C4-2B (cell line): ENCODE measurements around the gene ESYT2.

Source experiments
- H3K27ac ChIP-seq: fragments of 450-650 bp; 2 replicates; pipeline ENCODE4 v1.5.1; 2017
- ZFX ChIP-seq: fragments of 450-650 bp; IDR thresholded peaks from 2 replicates; pipeline ENCODE4 v1.6.1; 2017
- TF ChIP-seq, protein P1 (sequence below): fragments of 450-650 bp; conservative IDR thresholded peaks from 2 replicates; pipeline ENCODE4 v1.5.1; 2017; ENCODE audit warnings: mild to moderate bottlenecking

The ESYT2 gene

GRCh38 chr7:158836692-158837091 is 7.4 kb upstream of the ESYT2 start:
- TF ChIP-seq, protein P1, sequence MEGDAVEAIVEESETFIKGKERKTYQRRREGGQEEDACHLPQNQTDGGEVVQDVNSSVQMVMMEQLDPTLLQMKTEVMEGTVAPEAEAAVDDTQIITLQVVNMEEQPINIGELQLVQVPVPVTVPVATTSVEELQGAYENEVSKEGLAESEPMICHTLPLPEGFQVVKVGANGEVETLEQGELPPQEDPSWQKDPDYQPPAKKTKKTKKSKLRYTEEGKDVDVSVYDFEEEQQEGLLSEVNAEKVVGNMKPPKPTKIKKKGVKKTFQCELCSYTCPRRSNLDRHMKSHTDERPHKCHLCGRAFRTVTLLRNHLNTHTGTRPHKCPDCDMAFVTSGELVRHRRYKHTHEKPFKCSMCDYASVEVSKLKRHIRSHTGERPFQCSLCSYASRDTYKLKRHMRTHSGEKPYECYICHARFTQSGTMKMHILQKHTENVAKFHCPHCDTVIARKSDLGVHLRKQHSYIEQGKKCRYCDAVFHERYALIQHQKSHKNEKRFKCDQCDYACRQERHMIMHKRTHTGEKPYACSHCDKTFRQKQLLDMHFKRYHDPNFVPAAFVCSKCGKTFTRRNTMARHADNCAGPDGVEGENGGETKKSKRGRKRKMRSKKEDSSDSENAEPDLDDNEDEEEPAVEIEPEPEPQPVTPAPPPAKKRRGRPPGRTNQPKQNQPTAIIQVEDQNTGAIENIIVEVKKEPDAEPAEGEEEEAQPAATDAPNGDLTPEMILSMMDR, result no peak
- no peak for TF ChIP-seq ZFX
- no peak overlapping the region for H3K27ac ChIP-seq

DNA sequence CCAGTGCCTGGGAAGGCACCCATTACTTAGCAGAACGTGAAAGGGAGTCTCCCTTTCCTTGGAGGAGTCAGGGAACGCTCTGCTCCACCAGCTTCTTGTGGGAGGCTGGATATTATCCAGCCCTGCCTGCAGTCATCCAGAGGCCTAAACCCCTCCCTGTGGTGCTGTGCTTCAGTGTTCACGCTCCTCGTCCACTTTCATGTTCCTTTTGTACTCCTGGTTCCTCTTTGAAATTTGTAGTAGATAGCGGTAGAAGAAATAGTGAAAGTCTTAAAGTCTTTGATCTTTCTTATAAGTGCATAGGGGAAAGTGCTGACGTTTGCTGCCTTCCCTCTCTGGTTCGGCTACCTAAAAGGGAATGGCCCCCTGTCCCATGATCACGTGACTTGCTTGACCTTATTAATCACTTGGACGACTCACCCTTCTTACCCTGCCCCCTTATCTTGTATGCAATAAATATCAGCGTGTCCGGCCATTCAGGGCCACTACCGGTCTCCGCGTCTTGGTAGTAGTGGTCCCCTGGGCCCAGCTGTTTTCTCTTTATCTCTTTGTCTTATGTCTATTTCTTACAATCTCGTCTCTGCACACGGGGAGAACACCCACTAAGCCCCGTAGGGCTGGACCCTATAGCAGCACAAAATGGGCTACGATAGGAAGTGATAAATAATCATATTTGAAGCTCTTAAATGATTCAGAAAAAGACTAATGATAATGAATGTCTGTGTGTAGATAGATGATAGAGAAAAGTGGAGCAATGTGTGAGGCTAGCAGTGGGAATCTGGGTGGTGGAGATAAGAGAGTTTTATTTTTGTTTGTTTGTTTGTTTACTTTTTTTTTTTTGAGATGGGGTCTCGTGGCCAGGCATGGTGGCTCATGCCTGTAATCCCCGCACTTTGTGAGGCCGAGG is 5.8 kb upstream of the ESYT2 start:
- H3K27ac ChIP-seq, result no peak overlapping the region
- TF ChIP-seq ZFX, result no peak
- TF ChIP-seq, protein P1, result no peak

DNA sequence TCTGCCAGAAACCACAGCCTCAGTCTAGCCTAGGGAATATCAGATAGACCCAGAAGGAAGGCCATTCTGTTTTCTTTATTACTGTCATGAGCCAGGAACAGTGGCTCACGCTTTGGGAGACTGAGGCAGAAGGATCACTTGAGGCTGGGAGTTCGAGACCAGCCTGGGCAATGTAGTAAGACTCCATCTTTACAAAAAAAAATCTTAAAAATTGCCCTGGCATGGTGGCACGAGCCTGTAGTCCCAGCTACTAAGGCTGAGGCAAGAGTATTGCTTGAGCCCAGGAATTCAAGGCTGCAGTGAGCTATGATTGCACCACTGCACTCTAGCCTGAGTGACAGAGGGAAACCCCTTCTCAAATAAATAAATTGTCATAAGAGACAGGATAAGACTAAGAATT is 3.7 kb upstream of the ESYT2 start:
- no peak overlapping the region for H3K27ac ChIP-seq
- TF ChIP-seq, protein P1, result no peak
- no peak for TF ChIP-seq ZFX

GRCh38 chr7:158831738-158832091 is 2.4 kb upstream of the ESYT2 start:
- TF ChIP-seq ZFX, result no peak
- TF ChIP-seq, protein P1, result no peak

DNA sequence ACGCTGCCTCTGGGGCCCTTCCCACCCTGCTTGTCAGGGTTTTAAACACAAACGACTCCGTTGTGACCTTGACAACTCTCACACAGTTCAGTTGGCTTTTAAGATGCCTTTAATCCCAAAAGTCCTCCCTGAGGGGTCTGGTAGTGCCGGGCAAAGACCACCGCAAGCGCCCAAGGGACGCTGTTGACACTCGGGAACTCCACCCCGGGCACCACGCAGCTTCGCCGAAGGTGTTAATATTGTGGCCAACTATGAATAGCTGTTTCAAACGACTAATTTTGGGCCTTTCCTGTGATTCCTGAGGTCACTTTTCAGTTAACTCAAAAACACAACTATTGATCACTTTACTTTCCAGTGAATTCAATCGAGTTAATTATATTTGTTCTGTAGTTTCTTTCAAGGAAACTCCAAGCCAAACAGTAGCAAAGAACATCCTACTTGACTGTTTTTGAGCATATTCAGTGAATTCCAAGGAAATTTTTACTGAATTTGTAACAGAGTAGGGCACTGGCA is 958 bp upstream of the ESYT2 start:
- no peak for TF ChIP-seq ZFX
- TF ChIP-seq, protein P1, result no peak
- peak overlapping the region; percentile 92 for H3K27ac ChIP-seq

More at GRCh38 chr7:158831738-158832091, 2.4 kb upstream of the ESYT2 start:
- no peak overlapping the region for H3K27ac ChIP-seq

DNA sequence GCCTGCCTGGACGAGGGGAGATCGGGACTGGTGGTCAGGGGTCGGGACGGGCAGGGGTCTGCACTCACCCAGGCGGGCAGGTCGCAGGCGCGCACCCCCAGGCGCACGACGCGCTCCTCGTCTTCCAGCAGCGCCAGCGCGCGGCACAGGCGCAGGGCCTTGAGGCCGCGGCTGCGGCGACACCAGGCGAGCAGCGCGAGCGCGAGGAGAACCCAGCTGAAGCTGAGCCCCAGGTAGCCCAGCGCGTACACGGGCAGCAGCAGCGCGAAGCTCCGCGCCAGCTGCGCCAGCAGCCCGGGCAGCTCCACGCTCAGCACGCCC is 328 bp downstream of the ESYT2 start:
- TF ChIP-seq ZFX, result peak; percentile 84
- TF ChIP-seq, protein P1, result no peak
- peak overlapping the region; percentile 92 for H3K27ac ChIP-seq
